WTC11 (cell line): ENCODE data around the gene ITGA2B. TPM values are rescaled to one million over a fixed set of nuclear protein-coding genes. Genes with fewer than 3 reads are reported as not detected.

ENCODE experiments used
- ATAC-seq: fragments of 200-7000 bp; cut with Tn5 transposase; 2 replicates; pipeline ENCODE4 v1.10.0; 2021; ENCODE audit warnings: mild to moderate bottlenecking, moderate library complexity
- CTCF ChIA-PET: fragments of 300-600 bp; sonication (Branson Sonifier 250); formaldehyde crosslinking; loops from one replicate; lab custom pipeline; 2021; ENCODE audit warnings: antibody characterized with exemption; lab: Charles Lee
- POLR2A ChIA-PET: fragments of 350-600 bp; sonication (Branson Sonifier 250); formaldehyde crosslinking; loops from one replicate; lab custom pipeline; 2021; ENCODE audit warnings: antibody characterized with exemption; lab: Charles Lee
- DNase-seq: peaks from one replicate; pipeline ENCODE4 v3.0.0; 2021; ENCODE audit warnings: low spot score
- H3K27ac Mint-ChIP-seq: 2 replicates; pipeline ENCODE4 v1.8.0; 2021; ENCODE audit warnings: mixed read lengths
- H3K27me3 Mint-ChIP-seq: 2 replicates; pipeline ENCODE4 v1.8.0; 2021; ENCODE audit warnings: low read depth, mild to moderate bottlenecking, moderate library complexity, mixed read lengths
- H3K36me3 Mint-ChIP-seq: 2 replicates; pipeline ENCODE4 v1.8.0; 2021; ENCODE audit warnings: mixed read lengths
- H3K4me1 Mint-ChIP-seq: 2 replicates; pipeline ENCODE4 v1.8.0; 2022; ENCODE audit warnings: mixed read lengths
- H3K4me3 Mint-ChIP-seq: 2 replicates; pipeline ENCODE4 v1.8.0; 2021; ENCODE audit warnings: mild to moderate bottlenecking, moderate library complexity, mixed read lengths
- H3K9me3 Mint-ChIP-seq: 2 replicates; pipeline ENCODE4 v1.8.0; 2021; ENCODE audit warnings: mixed read lengths
- GTF2I ChIP-seq: fragments of 250-450 bp; sonication (Bioruptor Pico); conservative IDR thresholded peaks from 2 replicates; pipeline ENCODE4 v1.4.0; 2021; ENCODE audit warnings: mild to moderate bottlenecking
- MYBL2 ChIP-seq: sonication (generic); formaldehyde crosslinking; IDR thresholded peaks from 2 replicates; pipeline ENCODE4 v1.8.1; 2023; ENCODE audit warnings: mild to moderate bottlenecking, moderate library complexity, missing genetic modification reagents
- NFYB ChIP-seq: sonication (generic); formaldehyde crosslinking; conservative IDR thresholded peaks from 2 replicates; pipeline ENCODE4 v1.8.0; 2022; ENCODE audit warnings: low read depth, missing genetic modification reagents
- ZNF263 ChIP-seq: sonication (generic); formaldehyde crosslinking; IDR thresholded peaks from 2 replicates; pipeline ENCODE4 v1.8.1; 2022; ENCODE audit warnings: low read depth, mild to moderate bottlenecking, moderate library complexity, missing genetic modification reagents
- total RNA-seq: library from RNA; stranded (reverse); gene quantifications from 3 replicates; pipeline ENCODE4 v1.2.3, GENCODE V29; 2021
- TF ChIP-seq, protein P1 (sequence below): sonication (generic); formaldehyde crosslinking; IDR thresholded peaks from 2 replicates; pipeline ENCODE4 v1.8.0; 2022; ENCODE audit warnings: mild to moderate bottlenecking, missing genetic modification reagents
- TF ChIP-seq, protein P2 (sequence below): sonication (generic); formaldehyde crosslinking; IDR thresholded peaks from 2 replicates; pipeline ENCODE4 v1.8.1; 2023; ENCODE audit warnings: mild to moderate bottlenecking, moderate library complexity, missing genetic modification reagents
- TF ChIP-seq, protein P3 (sequence below): fragments of 250-450 bp; sonication (Bioruptor Pico); conservative IDR thresholded peaks from 2 replicates; pipeline ENCODE4 v1.9.0; 2021; ENCODE audit warnings: mild to moderate bottlenecking
- TF ChIP-seq, protein P4 (sequence below): fragments of 200-600 bp; IDR thresholded peaks from 2 replicates; pipeline ENCODE4 v1.8.0; 2022; ENCODE audit warnings: antibody characterized with exemption
- TF ChIP-seq, protein P5 (sequence below): sonication (generic); formaldehyde crosslinking; IDR thresholded peaks from 2 replicates; pipeline ENCODE4 v1.8.0; 2022; ENCODE audit warnings: missing genetic modification reagents
- TF ChIP-seq, protein P6 (sequence below): sonication (generic); formaldehyde crosslinking; IDR thresholded peaks from 2 replicates; pipeline ENCODE4 v1.8.1; 2023; ENCODE audit warnings: mild to moderate bottlenecking, missing genetic modification reagents, moderate library complexity
- TF ChIP-seq, protein P7 (sequence below): sonication (generic); formaldehyde crosslinking; IDR thresholded peaks from 2 replicates; pipeline ENCODE4 v1.8.1; 2023; ENCODE audit warnings: mild to moderate bottlenecking, missing genetic modification reagents

Gene ITGA2B
- total RNA-seq, 1 experiment from 2014 or later: 21.5 TPM

DNA sequence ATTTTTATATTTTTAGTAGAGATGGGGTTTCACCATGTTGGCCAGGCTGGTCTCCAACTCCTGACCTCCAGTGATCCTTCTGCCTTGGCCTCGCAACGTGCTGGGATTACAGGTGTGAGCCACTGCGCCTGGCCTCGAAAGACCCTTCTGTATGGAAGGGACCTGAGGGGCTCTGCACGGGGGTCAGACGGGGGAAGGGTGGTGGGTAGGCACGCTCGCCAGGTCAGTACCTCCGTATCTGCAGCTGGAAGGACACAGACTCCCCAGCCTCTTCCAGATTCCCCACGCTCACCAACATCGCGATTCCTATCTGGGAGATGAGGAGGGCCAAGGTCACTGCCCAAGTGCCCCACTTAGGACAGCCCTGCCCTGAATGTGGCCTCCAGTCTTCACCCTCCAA lies 12.7 kb downstream of the ITGA2B start (continued):
- TF ChIP-seq, protein P1, sequence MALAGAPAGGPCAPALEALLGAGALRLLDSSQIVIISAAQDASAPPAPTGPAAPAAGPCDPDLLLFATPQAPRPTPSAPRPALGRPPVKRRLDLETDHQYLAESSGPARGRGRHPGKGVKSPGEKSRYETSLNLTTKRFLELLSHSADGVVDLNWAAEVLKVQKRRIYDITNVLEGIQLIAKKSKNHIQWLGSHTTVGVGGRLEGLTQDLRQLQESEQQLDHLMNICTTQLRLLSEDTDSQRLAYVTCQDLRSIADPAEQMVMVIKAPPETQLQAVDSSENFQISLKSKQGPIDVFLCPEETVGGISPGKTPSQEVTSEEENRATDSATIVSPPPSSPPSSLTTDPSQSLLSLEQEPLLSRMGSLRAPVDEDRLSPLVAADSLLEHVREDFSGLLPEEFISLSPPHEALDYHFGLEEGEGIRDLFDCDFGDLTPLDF (CRISPR knock-in tag): no peak
- TF ChIP-seq GTF2I (CRISPR knock-in tag): no peak

DNA sequence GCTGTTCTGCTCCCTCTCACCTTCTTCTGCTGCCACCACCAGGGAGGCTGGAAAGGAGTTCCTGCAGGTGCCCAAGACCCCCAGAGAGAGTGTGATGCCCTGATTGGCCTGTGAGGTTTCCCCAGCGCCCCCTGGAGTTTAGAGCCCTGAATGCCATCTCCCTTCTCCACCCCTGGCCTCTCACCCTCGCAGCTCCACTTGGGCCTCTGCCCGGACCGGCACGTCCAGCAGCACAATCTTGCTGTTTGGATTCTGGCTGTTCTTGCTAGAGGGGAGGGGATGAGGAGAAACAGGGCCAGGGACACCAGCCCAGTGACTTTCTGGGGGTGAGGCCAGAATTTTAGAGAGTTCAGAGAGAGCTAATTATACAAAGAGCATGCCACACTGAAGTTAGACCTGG lies 13.3 kb downstream of the ITGA2B start:
- DNase-seq: peak; percentile 74
- Mint-ChIP-seq H3K27me3 (peaks cover 5% of the 10 kb centered on the region; the same call in 1 of the 2 replicates), H3K4me3 (0 out of 2 replicates have a peak overlapping the region, but pooled peaks have one; percentile 18), H3K36me3 (no peaks in the 10 kb centered on the region), H3K4me1 (peaks cover 27% of the 10 kb centered on the region), H3K9me3 (no peaks in the 10 kb centered on the region), H3K27ac (no peak overlapping the region)
- CTCF ChIA-PET: interaction anchor here (0.5 to 4.4 kb wide), 40 partner anchors 9 to 535 kb away, joined by 3 to 128 read pairs (median 4); partner anchors contain the start of genes FAM171A2, FZD2, GRN and HDAC5
- peak; percentile 46 for ATAC-seq
- TF ChIP-seq, protein P2, sequence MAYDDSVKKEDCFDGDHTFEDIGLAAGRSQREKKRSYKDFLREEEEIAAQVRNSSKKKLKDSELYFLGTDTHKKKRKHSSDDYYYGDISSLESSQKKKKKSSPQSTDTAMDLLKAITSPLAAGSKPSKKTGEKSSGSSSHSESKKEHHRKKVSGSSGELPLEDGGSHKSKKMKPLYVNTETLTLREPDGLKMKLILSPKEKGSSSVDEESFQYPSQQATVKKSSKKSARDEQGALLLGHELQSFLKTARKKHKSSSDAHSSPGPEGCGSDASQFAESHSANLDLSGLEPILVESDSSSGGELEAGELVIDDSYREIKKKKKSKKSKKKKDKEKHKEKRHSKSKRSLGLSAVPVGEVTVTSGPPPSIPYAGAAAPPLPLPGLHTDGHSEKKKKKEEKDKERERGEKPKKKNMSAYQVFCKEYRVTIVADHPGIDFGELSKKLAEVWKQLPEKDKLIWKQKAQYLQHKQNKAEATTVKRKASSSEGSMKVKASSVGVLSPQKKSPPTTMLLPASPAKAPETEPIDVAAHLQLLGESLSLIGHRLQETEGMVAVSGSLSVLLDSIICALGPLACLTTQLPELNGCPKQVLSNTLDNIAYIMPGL (CRISPR knock-in tag): 0 out of 2 replicates have a peak, but pooled peaks have one; percentile 8
- TF ChIP-seq, protein P3, sequence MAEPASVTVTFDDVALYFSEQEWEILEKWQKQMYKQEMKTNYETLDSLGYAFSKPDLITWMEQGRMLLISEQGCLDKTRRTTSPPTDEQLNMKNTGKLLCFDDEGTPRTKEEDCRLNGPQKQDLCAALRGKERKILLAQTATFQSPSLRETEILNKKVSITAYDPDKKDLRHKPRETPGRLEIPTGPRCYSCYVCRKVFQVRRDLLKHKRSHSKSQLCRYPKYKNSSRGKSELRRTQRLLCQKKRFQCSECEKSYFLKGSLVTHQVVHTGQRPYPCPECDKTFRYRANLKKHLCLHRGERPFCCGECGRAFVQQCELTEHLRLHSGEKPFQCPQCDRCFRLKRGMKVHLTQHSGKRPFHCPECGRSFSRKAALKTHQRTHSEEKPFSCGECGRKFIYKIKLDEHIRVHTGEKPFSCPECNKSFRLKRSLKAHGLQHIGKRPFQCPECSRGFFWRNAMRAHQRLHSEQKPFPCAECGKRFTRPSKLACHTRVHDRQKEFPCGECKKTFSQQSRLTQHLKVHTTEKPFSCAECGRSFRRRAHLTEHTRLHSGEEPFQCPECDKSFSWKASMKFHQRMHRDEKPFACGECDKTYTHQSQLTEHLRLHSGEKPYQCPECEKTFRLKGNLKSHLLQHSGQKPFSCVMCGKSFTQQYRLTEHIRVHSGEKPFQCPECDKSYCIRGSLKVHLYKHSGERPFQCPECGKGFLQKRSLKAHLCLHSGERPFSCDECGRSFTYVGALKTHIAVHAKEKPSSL (CRISPR knock-in tag): no peak
- TF ChIP-seq, protein P4, sequence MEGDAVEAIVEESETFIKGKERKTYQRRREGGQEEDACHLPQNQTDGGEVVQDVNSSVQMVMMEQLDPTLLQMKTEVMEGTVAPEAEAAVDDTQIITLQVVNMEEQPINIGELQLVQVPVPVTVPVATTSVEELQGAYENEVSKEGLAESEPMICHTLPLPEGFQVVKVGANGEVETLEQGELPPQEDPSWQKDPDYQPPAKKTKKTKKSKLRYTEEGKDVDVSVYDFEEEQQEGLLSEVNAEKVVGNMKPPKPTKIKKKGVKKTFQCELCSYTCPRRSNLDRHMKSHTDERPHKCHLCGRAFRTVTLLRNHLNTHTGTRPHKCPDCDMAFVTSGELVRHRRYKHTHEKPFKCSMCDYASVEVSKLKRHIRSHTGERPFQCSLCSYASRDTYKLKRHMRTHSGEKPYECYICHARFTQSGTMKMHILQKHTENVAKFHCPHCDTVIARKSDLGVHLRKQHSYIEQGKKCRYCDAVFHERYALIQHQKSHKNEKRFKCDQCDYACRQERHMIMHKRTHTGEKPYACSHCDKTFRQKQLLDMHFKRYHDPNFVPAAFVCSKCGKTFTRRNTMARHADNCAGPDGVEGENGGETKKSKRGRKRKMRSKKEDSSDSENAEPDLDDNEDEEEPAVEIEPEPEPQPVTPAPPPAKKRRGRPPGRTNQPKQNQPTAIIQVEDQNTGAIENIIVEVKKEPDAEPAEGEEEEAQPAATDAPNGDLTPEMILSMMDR: peak; percentile 55
- POLR2A ChIA-PET: interaction anchor here (0.6 to 1.3 kb wide), 3 partner anchors 11 to 177 kb away, joined by 3 to 4 read pairs (median 3); partner anchors contain the start of gene ATXN7L3

DNA sequence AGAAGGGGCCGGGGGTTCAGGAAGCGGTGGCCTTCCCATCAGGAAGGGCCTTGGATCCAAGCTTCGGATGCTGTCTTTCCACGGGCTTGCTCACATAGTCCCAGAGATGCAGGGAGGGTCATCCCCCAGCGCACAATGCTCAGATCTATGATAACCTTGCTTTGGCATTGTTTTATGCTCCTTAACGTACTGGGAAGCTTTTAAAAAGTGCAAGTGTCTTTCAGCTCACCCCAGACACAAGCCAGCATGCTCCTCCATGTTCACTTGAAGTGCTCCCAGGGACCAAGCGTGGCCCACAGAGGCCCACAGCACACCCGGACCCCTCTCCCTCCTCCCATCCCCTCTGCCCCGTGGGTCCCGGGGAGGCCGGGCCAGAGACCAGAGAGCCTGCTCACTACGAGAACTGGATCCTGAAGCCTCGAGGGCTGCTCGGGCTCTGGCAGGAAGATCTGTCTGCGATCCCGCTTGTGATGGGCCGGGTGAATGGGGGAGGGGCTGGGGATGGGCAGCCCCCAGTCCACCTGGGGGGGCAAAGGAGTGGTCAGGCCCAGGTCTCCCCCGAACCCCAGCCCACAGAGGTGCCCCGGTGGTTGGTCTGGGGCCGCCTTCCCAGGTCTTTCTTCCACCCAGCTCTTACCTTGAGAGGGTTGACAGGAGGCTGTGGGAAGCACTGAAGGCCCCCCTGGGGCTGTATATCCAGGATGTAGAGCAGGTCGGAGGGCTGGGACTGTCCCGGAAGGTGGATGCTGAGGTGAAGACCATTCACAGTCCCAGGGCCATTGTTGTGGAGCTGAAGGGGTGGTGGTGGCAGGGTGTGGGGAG lies 14.0 kb downstream of the ITGA2B start:
- peaks cover 5% of the 10 kb centered on the region for H3K27me3 Mint-ChIP-seq
- H3K4me3 Mint-ChIP-seq: peak overlapping the region; percentile 51
- peak; percentile 42 for DNase-seq
- ChIA-PET CTCF (interaction anchor here (0.6 to 4.4 kb wide), 50 partner anchors 9 to 536 kb away, joined by 3 to 128 read pairs (median 4); partner anchors contain the start of genes FAM171A2, FZD2, GPATCH8 and GRN), POLR2A (interaction anchor here (0.6 to 1.3 kb wide), 5 partner anchors 10 to 176 kb away, joined by 3 to 4 read pairs (median 3); partner anchors contain the start of genes ATXN7L3 and GRN)
- peak; percentile 8 for ATAC-seq
- no peaks in the 10 kb centered on the region for H3K9me3 Mint-ChIP-seq
- TF ChIP-seq, protein P5, sequence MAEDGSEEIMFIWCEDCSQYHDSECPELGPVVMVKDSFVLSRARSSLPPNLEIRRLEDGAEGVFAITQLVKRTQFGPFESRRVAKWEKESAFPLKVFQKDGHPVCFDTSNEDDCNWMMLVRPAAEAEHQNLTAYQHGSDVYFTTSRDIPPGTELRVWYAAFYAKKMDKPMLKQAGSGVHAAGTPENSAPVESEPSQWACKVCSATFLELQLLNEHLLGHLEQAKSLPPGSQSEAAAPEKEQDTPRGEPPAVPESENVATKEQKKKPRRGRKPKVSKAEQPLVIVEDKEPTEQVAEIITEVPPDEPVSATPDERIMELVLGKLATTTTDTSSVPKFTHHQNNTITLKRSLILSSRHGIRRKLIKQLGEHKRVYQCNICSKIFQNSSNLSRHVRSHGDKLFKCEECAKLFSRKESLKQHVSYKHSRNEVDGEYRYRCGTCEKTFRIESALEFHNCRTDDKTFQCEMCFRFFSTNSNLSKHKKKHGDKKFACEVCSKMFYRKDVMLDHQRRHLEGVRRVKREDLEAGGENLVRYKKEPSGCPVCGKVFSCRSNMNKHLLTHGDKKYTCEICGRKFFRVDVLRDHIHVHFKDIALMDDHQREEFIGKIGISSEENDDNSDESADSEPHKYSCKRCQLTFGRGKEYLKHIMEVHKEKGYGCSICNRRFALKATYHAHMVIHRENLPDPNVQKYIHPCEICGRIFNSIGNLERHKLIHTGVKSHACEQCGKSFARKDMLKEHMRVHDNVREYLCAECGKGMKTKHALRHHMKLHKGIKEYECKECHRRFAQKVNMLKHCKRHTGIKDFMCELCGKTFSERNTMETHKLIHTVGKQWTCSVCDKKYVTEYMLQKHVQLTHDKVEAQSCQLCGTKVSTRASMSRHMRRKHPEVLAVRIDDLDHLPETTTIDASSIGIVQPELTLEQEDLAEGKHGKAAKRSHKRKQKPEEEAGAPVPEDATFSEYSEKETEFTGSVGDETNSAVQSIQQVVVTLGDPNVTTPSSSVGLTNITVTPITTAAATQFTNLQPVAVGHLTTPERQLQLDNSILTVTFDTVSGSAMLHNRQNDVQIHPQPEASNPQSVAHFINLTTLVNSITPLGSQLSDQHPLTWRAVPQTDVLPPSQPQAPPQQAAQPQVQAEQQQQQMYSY (CRISPR knock-in tag): peak; percentile 60
- TF ChIP-seq MYBL2 (CRISPR knock-in tag) (no peak), ZNF263 (peak; percentile 62; the same call in 1 of the 2 replicates), NFYB (CRISPR knock-in tag) (no peak)
- TF ChIP-seq, protein P6, sequence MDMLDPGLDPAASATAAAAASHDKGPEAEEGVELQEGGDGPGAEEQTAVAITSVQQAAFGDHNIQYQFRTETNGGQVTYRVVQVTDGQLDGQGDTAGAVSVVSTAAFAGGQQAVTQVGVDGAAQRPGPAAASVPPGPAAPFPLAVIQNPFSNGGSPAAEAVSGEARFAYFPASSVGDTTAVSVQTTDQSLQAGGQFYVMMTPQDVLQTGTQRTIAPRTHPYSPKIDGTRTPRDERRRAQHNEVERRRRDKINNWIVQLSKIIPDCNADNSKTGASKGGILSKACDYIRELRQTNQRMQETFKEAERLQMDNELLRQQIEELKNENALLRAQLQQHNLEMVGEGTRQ (CRISPR knock-in tag): no peak
- TF ChIP-seq, protein P7, sequence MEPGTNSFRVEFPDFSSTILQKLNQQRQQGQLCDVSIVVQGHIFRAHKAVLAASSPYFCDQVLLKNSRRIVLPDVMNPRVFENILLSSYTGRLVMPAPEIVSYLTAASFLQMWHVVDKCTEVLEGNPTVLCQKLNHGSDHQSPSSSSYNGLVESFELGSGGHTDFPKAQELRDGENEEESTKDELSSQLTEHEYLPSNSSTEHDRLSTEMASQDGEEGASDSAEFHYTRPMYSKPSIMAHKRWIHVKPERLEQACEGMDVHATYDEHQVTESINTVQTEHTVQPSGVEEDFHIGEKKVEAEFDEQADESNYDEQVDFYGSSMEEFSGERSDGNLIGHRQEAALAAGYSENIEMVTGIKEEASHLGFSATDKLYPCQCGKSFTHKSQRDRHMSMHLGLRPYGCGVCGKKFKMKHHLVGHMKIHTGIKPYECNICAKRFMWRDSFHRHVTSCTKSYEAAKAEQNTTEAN (CRISPR knock-in tag): peak; percentile 34; the same call in 1 of the 2 replicates
- TF ChIP-seq, protein P4: no peak
- H3K36me3 Mint-ChIP-seq: no peaks in the 10 kb centered on the region
- no peak overlapping the region for H3K27ac Mint-ChIP-seq
- peaks cover 24% of the 10 kb centered on the region for H3K4me1 Mint-ChIP-seq
